ENCODE data around the gene LTC4S. TPM values are rescaled to one million over a fixed set of nuclear protein-coding genes. Genes with fewer than 3 reads are reported as not detected.
A peak's percentile ranks its signal among the peaks of the same experiment; 100 is the strongest.

LTC4S gene
- polyA plus RNA-seq, 3 donors, result 0.65 to 2.1 (median 0.69) TPM

- Histone ChIP-seq H4K20me1 (ENCODE audit: insufficient read depth, low read length) (peaks cover 95% of the 10 kb centered on the region), H3K9ac (ENCODE audit: insufficient read depth, low read length, poor library complexity, severe bottlenecking) (no peak overlapping the region), H3K27me3 (ENCODE audit: control insufficient read depth in 2 of 2, insufficient read depth in 2 of 2, low read length in 2 of 2) (no peaks in the 10 kb centered on the region), H3K9me3 (replicated peaks in 1 of 2; ENCODE audit: control insufficient read depth in 1 of 2, insufficient read depth in 1 of 2, low read length in 2 of 2) (no peaks in the 10 kb centered on the region), H3K79me2 (ENCODE audit: insufficient read depth, low read length) (peaks cover 86% of the 10 kb centered on the region), H3K4me3 (replicated peaks in 1 of 3; ENCODE audit: low read depth in 2 of 3, low read length in 3 of 3) (no peak overlapping the region), H3K27ac (ENCODE audit: low read depth in 1 of 2, low read length in 2 of 2) (peak overlapping the region in 1 of 2 donors; percentile 52), H3K4me2 (replicated peaks; ENCODE audit: extremely low read depth, low read length, poor library complexity, severe bottlenecking) (no peak overlapping the region), H3K4me1 (ENCODE audit: control insufficient read depth in 1 of 2, insufficient read depth in 2 of 2, low read length in 2 of 2) (peaks cover 76 to 93% of the 10 kb centered on the region in 2 donors), H2AFZ (ENCODE audit: insufficient read depth, low read depth, low read length, poor library complexity, severe bottlenecking) (no peak overlapping the region), H3K36me3 (replicated peaks in 1 of 2; ENCODE audit: control insufficient read depth in 1 of 2, insufficient read depth in 2 of 2, low read length in 2 of 2) (peaks cover 41 to 73% of the 10 kb centered on the region in 2 donors)
- Mint-ChIP-seq H3K27me3 (ENCODE audit: low read depth in 3 of 3) (no peaks in the 10 kb centered on the region), H3K36me3 (peaks cover 68 to 86% of the 10 kb centered on the region in 2 donors), H3K4me3 (no peak overlapping the region), H3K9me3 (no peaks in the 10 kb centered on the region), H3K27ac (peak overlapping the region; percentile 50 to 89 (median 84)), H3K4me1 (peaks cover 83% of the 10 kb centered on the region)
- WGBS (ENCODE audit: insufficient coverage), result 48% methylated on average over 3 of the region's 4 CpGs
- TF ChIP-seq, protein P1, sequence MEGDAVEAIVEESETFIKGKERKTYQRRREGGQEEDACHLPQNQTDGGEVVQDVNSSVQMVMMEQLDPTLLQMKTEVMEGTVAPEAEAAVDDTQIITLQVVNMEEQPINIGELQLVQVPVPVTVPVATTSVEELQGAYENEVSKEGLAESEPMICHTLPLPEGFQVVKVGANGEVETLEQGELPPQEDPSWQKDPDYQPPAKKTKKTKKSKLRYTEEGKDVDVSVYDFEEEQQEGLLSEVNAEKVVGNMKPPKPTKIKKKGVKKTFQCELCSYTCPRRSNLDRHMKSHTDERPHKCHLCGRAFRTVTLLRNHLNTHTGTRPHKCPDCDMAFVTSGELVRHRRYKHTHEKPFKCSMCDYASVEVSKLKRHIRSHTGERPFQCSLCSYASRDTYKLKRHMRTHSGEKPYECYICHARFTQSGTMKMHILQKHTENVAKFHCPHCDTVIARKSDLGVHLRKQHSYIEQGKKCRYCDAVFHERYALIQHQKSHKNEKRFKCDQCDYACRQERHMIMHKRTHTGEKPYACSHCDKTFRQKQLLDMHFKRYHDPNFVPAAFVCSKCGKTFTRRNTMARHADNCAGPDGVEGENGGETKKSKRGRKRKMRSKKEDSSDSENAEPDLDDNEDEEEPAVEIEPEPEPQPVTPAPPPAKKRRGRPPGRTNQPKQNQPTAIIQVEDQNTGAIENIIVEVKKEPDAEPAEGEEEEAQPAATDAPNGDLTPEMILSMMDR (IDR thresholded peaks at IDR 0.05), result no peak
- DNase-seq, result no peak
- intact Hi-C loops (cut with micrococcal nuclease), result no loop called here
Measured at GRCh38 chr5:179771311-179771895, 22.4 kb upstream of the LTC4S start.

DNA sequence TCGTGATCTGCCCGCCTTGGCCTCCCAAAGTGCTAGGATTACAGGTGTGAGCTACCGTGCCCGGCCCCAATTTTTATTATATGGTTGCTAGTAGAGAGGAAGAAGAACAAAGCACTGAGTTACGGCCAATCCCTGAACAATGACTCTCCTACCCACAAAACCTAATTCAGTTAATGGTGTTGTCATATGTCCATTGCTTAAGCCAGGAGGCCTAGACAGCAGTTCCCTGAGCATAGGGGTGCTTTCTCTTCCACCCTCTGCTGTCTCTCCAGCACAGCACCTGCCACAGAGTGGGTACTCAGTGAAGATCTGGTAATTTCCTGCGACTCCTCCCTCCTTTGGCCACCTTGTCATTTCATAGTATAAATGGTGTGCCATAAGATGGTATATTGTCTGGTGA is 21.4 kb upstream of the LTC4S start:
- no peaks in the 10 kb centered on the region for H3K9me3 ChIP-seq (replicated peaks in 1 of 2; ENCODE audit: control insufficient read depth in 1 of 2, insufficient read depth in 1 of 2, low read length in 2 of 2)
- no peaks in the 10 kb centered on the region for H3K27me3 ChIP-seq (ENCODE audit: control insufficient read depth in 2 of 2, insufficient read depth in 2 of 2, low read length in 2 of 2)
- peaks cover 76 to 93% of the 10 kb centered on the region in 2 donors for H3K4me1 ChIP-seq (ENCODE audit: control insufficient read depth in 1 of 2, insufficient read depth in 2 of 2, low read length in 2 of 2)
- Mint-ChIP-seq H3K27ac (peak overlapping the region in 6 of 7 donors; percentile 59 to 89 (median 84)), H3K36me3 (peaks cover 63 to 80% of the 10 kb centered on the region in 2 donors), H3K27me3 (ENCODE audit: low read depth in 3 of 3) (no peaks in the 10 kb centered on the region), H3K9me3 (no peaks in the 10 kb centered on the region), H3K4me3 (no peak overlapping the region), H3K4me1 (peaks cover 80% of the 10 kb centered on the region)
- peaks cover 38 to 67% of the 10 kb centered on the region in 2 donors for H3K36me3 ChIP-seq (replicated peaks in 1 of 2; ENCODE audit: control insufficient read depth in 1 of 2, insufficient read depth in 2 of 2, low read length in 2 of 2)
- H3K4me2 ChIP-seq (replicated peaks; ENCODE audit: extremely low read depth, low read length, poor library complexity, severe bottlenecking), result no peak overlapping the region
- H3K27ac ChIP-seq (ENCODE audit: low read depth in 1 of 2, low read length in 2 of 2), result peak overlapping the region; percentile 17 to 52
- H2AFZ ChIP-seq (ENCODE audit: insufficient read depth, low read depth, low read length, poor library complexity, severe bottlenecking), result no peak overlapping the region
- H4K20me1 ChIP-seq (ENCODE audit: insufficient read depth, low read length), result peaks cover 95% of the 10 kb centered on the region
- no CpG with 5 or more reads among the region's 6 CpGs for WGBS (ENCODE audit: insufficient coverage)
- DNase-seq, result peak in 2 of 3 donors; percentile 44 to 57
- H3K79me2 ChIP-seq (ENCODE audit: insufficient read depth, low read length), result peaks cover 83% of the 10 kb centered on the region
- TF ChIP-seq, protein P1 (IDR thresholded peaks at IDR 0.05), result no peak
- H3K9ac ChIP-seq (ENCODE audit: insufficient read depth, low read length, poor library complexity, severe bottlenecking), result no peak overlapping the region
- no peak overlapping the region for H3K4me3 ChIP-seq (replicated peaks in 1 of 3; ENCODE audit: low read depth in 2 of 3, low read length in 3 of 3)
- intact Hi-C loops (cut with micrococcal nuclease), result no loop called here
